DMS79 (cell line): ENCODE results near the gene TPST1.
"Not testable (repeated sequence)": the region's sequence is repeated elsewhere in the genome, so short reads cannot be mapped to it uniquely, and the experiment has no call there.

Experiments
- DNase-seq: peaks from one replicate; lab custom pipeline; 2025; lab: John Stamatoyannopoulos, UW

The TPST1 gene

DNA sequence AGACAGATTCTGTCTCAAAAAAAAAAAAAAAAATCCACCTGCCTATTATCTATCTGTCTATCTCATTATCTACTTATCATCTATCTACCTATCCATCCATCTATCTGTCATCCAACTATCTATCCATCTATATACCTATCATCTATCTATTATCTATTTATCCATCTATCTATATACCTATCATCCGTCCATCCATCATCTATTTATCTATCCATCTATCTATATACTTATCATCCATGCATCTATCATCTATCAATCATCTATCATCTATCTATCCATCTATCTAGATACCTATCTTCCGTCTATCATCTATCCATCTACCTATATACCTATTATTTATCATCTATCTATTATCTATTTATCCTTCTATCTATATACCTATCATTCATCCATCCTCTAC is 16.5 kb upstream of the TPST1 start:
- DNase-seq: no peak

DNA sequence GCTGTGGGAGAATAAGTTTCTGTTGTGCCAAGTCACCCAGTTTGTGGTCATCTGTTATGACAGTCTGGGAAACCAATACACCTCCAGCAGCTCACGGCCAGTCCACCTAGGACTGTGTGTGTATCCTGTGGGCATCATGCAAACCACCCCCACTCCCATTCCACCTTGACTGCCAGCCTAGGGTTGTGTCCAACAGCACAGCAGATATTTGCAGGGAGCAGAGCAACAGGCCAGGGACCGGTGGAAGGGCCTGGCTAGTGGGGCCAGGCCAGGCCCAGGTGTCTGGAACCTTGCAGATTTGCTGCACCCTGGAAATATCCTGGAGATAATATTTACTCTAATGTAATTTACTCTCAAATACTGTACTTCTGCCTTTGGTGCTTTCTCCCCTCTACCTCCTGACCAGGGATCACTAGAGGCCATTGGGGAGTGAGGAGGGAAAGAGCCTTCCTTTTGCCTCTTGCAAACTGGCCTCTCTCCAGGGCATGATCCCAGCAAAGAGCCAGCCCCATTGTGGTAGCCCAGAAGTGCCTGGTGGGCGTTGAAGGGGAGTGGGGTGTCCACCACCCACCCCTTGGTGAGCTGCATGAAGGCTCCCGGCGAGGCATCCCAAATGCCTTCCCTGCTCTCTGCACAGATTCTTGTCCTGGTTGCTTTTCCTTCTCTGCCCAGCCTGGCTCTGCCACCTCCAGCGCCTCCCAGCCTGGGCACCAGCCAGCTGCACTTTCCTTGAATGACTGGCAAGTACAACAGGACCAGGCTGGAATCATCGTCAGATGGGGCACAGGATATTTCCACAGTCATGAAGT is 15.2 kb upstream of the TPST1 start:
- DNase-seq: no peak

DNA sequence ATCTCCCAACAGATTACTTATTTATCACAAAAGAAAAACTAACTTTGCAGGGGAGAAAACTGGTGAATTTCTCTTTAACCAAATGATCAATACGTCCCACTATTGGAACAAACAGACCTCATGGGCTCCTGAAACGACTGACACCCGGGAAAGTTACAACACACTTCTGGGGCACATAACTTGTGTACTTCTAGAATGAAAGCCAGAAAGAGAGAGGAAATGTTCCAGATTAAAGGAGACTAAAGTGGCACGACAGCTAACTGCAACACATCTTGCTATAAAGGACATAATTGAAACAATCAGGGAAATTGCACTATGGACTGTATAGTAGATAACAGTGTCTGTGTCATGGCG is 14.7 kb upstream of the TPST1 start:
- DNase-seq: no peak

DNA sequence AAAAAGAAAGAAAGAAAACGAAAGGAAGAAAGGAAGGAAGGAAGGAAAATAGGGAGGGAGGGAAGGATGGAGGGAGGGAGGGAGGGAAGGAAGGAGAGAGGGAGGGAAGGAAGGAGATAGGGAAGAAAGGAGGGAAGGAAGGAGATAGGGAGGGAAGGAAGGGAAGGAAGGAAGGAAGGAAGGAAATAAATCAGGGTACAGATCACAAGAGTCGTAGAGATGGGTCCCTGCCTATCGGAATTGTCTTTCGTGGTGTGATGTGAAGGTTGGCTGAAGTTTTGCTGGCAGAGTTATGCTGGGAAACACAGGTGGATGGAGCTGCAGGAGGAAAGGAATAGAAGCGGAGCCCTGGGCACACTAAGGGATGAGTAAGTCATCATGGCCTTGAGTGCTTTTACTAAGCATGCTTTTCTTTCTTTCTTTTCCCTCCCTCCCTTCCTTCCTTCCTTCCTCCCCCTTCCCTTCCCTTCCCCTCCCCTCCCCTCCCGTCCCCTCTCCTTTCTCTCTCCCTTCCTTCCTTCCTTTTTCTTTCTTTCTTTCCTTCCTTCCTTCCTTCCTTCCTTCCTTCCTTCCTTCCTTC is 11.9 kb upstream of the TPST1 start:
- no peak for DNase-seq

DNA sequence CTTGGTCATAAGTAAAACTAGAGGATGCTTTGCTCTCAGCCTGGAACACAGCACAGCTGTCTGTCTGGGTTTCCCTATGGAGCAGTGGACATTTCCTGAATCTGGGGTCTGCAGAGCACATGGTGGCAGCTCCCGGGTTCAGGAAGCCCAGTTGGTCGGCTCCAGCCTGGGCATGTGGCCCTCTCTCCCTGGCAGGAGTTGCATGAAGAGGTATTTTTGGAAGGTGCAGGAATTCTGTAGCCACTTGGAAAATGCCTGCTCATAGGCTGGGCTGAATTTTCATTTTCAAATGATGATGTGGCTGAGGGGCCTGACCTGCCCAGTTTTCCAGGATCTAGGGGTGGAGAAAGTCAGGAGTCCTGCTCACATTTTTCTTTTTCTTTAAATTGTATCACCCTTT is 6.7 kb upstream of the TPST1 start:
- no peak for DNase-seq

DNA sequence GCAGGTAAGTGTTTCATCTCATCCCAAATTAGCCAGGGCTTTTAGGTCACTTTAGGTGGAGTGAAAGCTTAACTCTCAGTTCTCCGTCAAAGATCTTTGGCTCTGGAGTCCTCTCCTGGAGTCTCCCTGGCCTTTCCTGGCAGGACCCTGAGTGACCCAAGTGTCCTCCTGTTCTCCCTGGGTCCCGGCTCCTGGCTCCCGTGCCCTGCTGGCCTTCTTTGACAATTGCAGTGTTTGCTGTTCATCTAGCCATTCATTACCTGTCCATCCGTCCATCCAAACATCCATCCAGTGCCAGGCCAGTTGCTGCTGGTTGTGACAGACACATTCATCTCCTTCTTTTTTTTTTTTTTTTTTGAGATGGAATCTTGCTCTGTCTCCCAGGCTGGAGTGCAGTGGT is 6.2 kb upstream of the TPST1 start:
- DNase-seq: no peak

DNA sequence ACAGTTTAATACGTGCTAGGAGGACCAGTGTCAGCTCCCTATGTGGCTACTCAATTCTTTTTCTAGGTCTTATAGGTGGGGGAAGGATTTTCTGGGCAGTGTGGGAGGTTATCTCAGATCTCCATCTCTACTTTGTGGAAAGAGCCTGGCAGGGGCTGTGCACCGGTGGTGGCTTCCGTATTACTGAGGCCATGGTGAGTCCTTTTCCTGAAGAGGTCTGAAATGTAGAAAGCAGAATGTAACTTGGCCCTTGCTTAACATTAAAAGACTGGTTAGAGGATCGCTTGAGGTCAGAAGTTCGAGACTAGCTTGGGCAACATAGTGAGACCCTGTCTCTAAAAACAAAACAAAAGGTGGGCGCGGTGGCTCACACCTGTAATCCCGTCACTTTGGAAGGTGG is 2.7 kb upstream of the TPST1 start:
- DNase-seq: no peak

DNA sequence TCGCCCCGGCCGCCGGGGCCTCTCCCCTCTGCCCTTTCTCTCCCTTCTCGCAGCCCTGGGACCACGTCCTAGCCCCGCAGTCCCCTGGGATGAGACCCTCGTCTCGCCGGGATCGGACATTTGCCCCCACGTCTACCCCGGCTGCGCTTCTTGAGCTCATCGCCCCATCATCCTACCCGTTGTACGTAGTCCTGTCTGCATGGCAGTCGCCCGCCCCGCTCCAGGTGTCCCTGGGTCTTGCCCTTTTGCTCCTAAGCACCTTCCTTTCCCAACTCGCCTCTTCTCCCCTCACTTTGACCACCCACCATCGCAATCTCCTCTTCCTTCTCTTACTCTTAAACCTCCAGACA is 582 bp downstream of the TPST1 start:
- no peak for DNase-seq

DNA sequence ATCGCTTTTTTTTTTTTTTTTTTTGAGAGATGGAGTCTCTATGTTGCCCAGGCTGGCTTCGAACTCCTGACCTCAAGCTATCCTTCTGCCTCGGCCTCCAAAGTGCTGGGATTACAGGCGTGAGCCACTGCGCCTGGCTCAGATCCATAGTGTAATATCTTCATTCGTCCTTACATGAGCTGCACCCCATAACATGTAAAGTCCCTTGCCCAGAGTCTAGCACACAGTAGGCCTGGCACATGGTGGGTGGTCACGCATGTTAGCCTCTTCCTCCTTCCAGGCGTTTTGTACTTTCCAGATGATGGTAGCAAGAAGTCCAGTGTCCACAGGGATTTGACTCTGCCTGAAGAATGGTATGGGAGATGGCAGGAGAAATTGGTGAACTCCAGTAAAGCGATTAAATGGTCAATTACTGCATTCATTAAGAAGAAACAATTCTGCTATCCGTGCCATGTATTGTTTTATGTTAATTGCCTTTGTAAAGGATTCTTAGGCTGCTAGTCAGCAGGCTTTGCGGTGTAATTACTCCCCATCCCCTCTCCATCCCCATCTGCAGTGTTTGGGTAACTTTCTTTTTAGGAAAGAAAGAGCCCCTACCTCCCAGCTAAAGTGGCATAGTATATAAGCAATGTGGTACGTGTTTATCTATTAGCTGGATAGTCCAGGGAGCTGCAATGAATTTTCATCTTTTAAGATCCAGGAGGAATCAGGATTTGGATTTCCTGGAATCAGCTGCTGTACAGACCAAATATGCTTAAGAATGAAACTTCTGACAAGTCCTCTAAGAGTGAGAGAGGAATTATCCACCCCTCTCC is 1.2 kb downstream of the TPST1 start:
- DNase-seq: no peak

DNA sequence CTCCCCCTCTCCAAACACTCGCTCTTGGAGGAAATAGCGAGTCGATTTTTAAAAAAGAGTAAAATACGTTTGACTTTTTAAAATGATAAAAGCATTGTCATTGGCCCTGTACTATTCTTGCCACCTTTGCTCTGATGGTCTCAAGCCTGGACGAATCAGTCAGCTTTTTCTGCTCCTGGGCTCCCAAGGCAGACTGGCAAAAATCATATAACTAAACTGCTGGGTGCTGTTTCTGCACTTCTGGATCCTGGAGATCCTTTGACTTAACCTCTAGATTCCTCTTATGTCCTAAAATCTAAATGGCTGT is 1.8 kb downstream of the TPST1 start:
- DNase-seq: no peak

DNA sequence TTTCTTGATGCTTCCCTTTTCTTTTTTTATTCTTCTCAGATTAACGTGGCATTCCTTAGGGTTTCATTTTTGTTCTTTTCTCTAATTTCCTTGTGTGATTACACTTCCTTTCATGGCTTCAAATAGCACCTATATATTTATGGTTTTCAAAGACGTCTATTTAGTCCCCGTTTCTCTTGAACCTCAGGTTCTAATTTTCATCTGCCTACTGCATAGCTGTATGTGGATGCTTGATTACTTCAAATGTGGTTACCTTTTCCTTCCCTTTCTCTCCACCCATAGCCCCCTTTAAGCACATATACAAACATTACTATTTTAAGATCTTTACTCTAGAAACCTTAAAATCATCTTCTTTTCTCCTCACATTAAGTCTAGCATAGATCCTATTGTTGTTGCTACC is 2.4 kb downstream of the TPST1 start:
- no peak for DNase-seq

DNA sequence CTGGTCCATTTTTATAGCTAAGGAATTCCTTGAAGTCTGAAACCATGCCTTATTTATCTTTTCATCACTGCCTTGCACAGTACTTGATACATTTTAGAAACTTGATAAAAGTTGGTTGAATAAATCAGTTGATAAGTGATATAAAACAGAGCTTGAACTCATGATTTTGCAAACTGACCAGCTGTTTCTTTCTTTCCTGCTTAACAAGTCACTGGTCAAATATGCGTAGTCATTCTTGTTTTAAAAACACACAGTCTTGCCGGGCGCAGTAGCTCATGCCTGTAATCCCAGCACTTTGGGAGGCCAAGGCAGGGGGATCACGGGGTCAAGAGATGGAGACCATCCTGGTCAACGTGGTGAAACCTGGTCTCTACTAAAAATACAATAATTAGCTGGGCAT is 6.3 kb downstream of the TPST1 start:
- no peak for DNase-seq

DNA sequence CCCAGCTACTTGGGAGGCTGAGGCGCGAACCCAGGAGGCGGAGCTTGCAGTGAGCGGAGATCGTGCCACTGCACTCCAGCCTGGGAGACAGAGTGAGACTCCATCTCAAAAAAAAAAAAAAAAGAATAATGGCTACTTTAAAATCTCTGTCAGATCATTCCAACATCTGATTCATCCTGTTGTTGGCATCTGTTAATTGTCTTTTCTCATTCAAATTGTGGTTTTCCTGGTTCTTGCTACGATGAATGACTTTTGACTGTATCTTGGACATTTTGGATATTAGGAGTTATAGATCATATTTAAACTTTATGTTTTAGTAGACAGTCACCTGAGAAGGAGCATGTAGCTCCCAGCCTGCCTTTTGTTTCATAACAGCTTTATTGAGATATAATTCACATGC is 8.5 kb downstream of the TPST1 start:
- no peak for DNase-seq

DNA sequence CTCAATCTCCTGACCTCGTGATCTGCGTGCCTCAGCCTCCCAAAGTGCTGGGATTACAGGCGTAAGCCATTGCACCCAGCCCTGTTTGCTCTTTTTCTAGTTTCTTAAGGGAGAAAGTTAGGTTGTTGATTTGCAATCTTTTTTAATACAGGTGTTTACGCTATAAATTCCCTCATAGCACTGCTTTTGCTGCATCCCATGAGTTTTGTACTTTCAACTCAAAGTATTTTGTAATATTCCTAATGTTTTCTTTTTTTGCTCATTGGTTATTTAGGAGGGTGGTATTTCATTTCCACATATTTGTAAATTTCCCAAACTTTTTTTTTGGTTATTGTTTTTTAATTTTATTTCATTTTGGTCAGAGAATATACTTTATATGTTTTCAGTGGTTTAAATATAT is 11.6 kb downstream of the TPST1 start:
- DNase-seq: no peak

DNA sequence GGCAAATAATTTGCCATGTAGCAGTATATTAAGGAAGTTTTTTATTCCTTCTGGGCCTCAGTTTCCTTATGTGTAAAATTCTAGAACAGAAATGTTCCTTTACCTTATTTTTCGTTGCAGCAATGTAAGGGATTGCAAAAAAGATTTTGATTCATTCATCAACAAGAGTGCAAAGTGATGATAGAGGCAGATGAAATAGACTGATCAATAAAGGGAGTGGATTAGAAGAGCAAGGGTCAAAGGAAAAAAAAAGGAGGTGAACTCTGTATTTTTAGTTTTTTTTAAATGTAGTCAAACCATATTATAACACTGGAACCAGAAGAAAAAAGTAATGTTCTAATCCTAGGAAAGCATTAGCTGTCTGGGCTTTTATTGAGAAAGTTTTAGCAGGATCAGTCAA is 14.7 kb downstream of the TPST1 start:
- DNase-seq: no peak

DNA sequence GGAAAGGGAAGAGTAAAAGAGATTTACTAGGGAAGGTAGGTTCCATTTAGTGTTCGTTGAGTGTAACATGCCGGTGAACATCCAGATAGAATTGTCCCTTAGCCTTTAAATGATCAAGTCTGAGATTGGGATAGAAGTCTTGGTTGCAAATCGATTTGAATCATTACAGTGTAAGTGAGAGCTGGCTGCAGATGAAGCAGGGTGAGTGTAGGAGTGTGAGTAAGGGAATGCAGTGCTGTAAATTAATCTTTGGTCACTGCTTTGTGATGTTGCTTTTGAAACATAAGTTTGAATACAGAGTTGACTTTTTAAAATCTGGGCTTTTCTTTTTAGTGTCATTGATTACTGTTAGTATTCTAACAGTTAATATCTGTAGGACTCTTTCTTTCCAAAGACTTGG is 16.3 kb downstream of the TPST1 start:
- DNase-seq: no peak

DNA sequence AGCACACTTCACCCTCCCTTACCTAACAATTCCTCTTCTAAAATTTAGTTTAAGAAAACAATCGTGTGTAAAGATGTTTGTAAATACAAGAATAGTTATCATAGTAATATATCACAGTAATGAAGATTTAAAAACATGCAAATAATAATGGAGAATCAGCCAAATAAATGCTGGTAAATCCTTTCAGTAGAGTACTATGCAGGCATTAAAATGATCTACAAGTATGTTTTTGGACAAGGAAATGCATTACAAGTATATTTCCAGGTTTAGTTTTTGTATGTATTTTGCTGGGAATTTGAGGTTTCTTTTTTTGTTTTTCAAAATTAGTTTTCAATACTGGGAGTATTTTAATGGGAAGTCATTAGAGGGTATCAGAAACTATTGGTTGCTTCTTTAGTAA is 22.7 kb downstream of the TPST1 start:
- no peak for DNase-seq

DNA sequence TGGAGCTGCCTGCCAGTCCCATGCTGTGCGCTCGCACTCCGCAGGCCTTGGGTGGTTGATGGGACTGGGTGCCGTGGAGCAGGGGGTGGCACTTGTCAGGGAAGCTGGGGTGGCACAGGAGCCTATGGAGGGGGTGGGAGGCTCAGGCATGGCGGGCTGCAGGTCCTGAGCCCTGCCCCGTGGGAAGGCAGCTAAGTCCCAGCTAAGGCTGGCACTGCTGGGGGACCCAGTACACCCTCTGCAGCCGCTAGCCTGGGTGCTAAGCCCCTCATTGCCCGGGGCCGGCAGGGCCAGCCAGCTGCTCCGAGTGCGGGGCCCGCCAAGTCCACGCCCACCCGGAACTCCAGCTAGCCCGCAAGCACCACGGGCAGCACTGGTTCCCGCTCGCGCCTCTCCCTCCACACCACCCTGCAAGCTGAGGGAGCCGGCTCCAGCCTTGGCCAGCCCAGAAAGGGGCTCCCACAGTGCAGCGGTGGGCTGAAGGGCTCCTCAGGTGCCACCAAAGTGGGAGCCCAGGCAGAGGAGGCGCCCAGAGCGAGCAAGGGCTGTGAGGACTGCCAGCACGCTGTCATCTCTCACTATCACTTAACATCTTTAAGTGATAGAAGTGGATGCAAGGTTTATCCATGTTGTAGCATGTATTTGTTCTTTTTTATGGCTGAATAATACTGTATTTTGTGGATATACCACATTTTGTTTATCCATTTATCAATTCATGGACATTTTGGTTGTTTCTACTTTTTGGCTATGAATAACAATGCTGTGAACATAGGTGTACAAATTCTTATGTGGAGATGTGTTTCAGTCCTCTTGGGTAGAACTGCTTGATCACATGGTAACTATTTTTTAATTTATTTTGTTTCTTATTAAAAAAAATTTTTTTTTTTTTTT is 26.4 kb downstream of the TPST1 start:
- DNase-seq: not testable (repeated sequence)

DNA sequence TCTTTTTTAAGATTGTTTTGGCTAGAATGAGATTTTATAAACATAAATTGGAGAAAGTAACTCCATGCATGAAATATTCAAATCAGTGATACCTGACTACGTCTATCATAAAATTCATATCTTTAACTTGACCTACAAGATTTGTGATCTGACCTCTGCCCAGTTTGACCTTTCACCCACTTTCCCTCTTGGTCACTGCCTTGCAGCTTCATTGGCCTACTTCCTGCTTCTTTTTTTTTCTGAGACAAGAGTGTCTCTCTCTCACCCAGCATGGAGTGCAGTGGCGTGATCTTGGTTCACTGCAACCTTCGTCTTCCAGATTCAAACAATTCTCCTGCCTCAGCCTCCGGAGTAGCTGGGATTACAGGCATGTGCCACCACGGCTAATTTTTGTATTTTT is 28.5 kb downstream of the TPST1 start:
- no peak for DNase-seq

DNA sequence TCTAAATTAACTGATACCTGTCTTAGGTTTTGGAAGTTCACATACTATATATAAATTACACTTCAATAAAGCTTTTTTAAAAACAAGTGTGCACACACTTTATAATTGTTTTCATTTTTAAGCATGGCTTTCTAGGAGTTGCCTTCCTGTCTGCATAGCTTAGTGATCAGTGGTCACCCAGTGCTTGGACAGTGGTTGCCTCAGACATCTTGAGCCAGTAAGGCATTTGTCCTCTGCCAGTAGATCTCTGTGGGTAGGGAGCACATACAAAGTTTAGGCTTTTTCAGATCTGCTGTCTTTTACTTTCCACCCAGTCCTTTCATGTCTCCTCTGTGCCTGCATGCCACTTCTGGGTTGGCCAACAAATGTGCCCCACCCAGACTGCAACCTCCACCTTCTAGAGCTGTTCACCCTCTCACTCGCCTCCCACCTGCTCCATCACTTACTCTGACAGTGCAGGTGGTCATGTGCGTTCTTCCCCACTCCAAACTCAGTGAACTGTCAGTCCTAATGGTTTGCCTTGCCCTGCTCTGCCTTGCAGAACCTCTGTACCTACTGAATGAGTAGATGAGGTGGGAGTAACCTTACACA is 31.7 kb downstream of the TPST1 start:
- no peak for DNase-seq

DNA sequence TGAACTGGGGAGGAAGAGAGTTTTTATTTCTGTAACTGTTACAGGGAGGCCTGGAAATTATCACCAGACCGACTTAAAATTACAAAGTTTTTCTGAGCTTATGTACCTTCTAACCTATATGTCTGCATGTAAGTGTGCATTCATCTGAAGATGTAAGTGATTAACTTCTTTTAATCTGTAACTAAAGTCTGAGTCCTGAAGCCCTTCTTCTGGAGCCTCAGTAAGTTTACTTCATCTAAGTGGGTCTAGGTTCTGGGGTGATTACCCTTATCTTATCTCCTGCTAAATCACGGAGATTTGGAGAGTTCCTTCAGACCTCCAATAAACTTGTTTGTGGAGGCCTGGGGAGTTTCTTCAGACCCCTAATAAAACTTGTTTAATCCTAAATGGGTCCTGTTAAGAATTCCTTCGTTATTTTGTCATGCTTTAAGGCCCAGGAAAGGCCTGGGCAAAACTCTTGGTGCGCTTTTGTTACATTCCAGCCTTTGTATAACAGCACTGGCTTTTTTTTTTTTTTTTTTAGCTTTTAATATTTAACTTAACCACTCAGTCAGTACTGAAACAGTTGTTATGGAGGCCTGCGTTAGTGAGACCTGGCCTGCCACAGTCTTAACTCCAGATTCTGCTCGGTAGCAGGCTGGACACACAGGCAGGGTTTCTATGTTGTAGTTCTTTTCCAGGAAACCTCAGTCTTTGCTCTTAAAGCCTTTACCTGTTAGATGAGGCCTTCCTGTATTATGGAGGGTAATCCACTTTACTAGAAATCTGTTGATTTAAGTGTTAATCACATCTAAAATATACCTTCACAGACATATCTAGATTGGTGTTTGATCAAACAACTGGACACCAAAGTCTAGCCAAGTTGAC is 33.0 kb downstream of the TPST1 start:
- DNase-seq: no peak
